ENCODE data around the gene OR52J3. TPM values are rescaled to one million over a fixed set of nuclear protein-coding genes. Genes with fewer than 3 reads are reported as not detected.

OR52J3 gene
- total RNA-seq = not detected in 2 replicates

GRCh38 chr11:5046226-5046625 lies at the start of gene OR52J3:
Gene OR52J3, plus strand, starts transcription at chr11:5046526. Its CDS starts 0 bp downstream, at chr11:5046526.

GRCh38 chr11:5059391-5059790 lies 13.1 kb downstream of the OR52J3 start, which contains the start of gene OR52E2:
Gene OR52E2, minus strand, starts transcription at chr11:5059627. Its CDS starts 0 bp downstream, at chr11:5059627.

GRCh38 chr11:5069272-5069671 lies 22.9 kb downstream of the OR52J3 start, which contains the start of gene OR52E1:
Gene OR52E1, plus strand, starts transcription at chr11:5069572.

Other genes starting within 250 kb of the OR52J3 start
- gene OR52R1, start 242.1 kb upstream of the OR52J3 start, total RNA-seq = not detected in 2 replicates
- gene OR51F2, start 225.2 kb upstream of the OR52J3 start, total RNA-seq = not detected in 2 replicates
- gene OR51S1, start 197.3 kb upstream of the OR52J3 start, total RNA-seq = not detected in 2 replicates
- gene OR51T1, start 164.6 kb upstream of the OR52J3 start, total RNA-seq = not detected in 2 replicates
- not detected in 2 replicates for gene OR51A7, start 142.7 kb upstream of the OR52J3 start, total RNA-seq
- gene OR51G2, start 127.2 kb upstream of the OR52J3 start, total RNA-seq = not detected in 2 replicates
- not detected in 2 replicates for gene OR51G1, start 122.2 kb upstream of the OR52J3 start, total RNA-seq
- not detected in 2 replicates for gene OR51A4, start 98.9 kb upstream of the OR52J3 start, total RNA-seq
- gene OR51A2, start 90.8 kb upstream of the OR52J3 start, total RNA-seq = not detected in 2 replicates
- not detected in 2 replicates for gene OR51L1, start 51.7 kb upstream of the OR52J3 start, total RNA-seq
- not detected in 2 replicates for gene OR52E2, start 13.1 kb downstream of the OR52J3 start, total RNA-seq
- gene OR52E1, start 23.0 kb downstream of the OR52J3 start, total RNA-seq = not detected in 2 replicates
- gene OR52A5, start 91.8 kb downstream of the OR52J3 start, total RNA-seq = not detected in 2 replicates
- gene OR52A1, start 108.2 kb downstream of the OR52J3 start, total RNA-seq = not detected in 2 replicates
- not detected in 2 replicates for gene OR51V1, start 154.2 kb downstream of the OR52J3 start, total RNA-seq
- gene HBB, start 180.5 kb downstream of the OR52J3 start, total RNA-seq = not detected in 2 replicates
- gene HBD, start 188.0 kb downstream of the OR52J3 start, total RNA-seq = not detected in 2 replicates
- not detected in 2 replicates for gene HBG1, start 203.3 kb downstream of the OR52J3 start, total RNA-seq
- not detected in 2 replicates for gene HBG2, start 208.3 kb downstream of the OR52J3 start, total RNA-seq
- gene HBE1, start 223.4 kb downstream of the OR52J3 start, total RNA-seq = not detected in 2 replicates